H1 (cell line): ENCODE measurements around the gene SELENOO. TPM values are rescaled to one million over a fixed set of nuclear protein-coding genes. Genes with fewer than 3 reads are reported as not detected.

Experiments
- HDAC6 ChIP-seq: IDR thresholded peaks from one replicate; pipeline ENCODE4 v1.7.1; 2012; ENCODE audit warnings: low read depth, mild to moderate bottlenecking, inconsistent platforms, low read length, moderate library complexity
- SIRT6 ChIP-seq: IDR thresholded peaks from one replicate; pipeline ENCODE4 v1.7.1; 2012; ENCODE audit warnings: low read length, inconsistent platforms
- YY1 ChIP-seq: IDR thresholded peaks from 2 replicates; pipeline ENCODE4 v1.6.1; 2011; ENCODE audit warnings: low read depth, mild to moderate bottlenecking, low read length
- polyA plus RNA-seq, 7 experiments: library from polyadenylated mRNA; depleted of rRNA in 3 of 7; stranded (reverse) in 5 of 7; unstranded in 2 of 7; fragments of >200 nt in 5 of 7; fragments of 200-250 nt in 2 of 7; gene quantifications; 1 replicate in 5 of 7; 2 replicates in 1 of 7; 4 replicates in 1 of 7; pipeline versions ENCODE4 v1.2.1 to v1.2.3, GENCODE V29; 2011 to 2013; ENCODE audit warnings: missing spikeins in 2 of 7, mixed read lengths in 2 of 7
- total RNA-seq: library from RNA; stranded (reverse); fragmentation: NEBNext Ultra II Directional; extraction: Animal tissue kit (Norgen Biotek cat#: 25700); gene quantifications from 2 replicates; pipeline ENCODE4 v1.2.1, GENCODE V29; 2021

SELENOO gene
- total and polyA plus RNA-seq, 2 of the 8 experiments (the other 6 are each of a cell fraction or from before 2014, with no cell fraction given): 18.6 to 25.1 TPM

DNA sequence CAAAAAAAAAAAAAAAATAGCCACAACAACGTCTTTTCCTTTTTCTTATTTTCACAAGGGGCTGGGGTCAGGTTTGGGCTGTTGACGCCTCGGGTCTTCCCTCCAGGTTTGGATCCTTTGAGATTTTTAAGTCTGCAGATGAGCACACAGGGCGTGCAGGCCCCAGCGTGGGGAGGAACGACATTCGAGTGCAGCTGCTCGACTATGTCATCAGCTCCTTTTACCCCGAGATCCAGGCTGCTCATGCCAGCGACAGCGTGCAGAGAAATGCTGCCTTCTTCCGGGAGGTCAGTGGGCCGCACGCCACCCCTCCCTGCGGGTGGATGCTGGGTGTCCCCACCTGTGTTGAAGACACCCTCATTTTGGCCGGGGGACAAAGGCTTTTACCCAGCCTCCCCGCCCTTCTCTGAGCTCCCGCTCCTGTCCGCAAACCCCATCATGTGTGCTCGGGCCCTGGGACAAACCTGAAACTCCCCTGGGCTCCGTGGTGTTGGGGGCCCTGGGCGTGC, 7.7 kb downstream of the SELENOO start (continued):
- TF ChIP-seq HDAC6 (no peak), SIRT6 (no peak), YY1 (no peak)
